ENCODE results near the gene EYS.

DNA sequence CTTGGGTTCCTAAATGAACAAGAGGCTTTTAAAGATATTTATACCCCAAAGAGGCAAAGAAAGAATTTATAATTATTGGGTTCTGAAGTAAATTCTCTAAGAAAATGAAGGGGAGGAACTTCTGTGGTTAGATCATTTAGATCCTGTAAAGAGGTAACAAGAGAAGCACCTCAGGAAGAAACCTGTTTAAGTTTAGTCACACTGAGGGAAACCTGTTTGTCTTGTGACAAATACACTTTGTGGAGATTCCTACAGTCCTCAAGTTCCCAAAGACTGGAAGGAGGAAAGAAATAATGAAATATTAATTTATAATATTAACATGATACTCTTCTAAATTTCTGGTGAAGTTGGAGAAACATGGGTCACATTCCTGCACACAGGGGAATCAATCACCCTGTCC, 647.5 kb downstream of the EYS start:
- no peak for TF ChIP-seq SP1 (IDR thresholded peaks at IDR 0.05)
- TF ChIP-seq, protein P1, sequence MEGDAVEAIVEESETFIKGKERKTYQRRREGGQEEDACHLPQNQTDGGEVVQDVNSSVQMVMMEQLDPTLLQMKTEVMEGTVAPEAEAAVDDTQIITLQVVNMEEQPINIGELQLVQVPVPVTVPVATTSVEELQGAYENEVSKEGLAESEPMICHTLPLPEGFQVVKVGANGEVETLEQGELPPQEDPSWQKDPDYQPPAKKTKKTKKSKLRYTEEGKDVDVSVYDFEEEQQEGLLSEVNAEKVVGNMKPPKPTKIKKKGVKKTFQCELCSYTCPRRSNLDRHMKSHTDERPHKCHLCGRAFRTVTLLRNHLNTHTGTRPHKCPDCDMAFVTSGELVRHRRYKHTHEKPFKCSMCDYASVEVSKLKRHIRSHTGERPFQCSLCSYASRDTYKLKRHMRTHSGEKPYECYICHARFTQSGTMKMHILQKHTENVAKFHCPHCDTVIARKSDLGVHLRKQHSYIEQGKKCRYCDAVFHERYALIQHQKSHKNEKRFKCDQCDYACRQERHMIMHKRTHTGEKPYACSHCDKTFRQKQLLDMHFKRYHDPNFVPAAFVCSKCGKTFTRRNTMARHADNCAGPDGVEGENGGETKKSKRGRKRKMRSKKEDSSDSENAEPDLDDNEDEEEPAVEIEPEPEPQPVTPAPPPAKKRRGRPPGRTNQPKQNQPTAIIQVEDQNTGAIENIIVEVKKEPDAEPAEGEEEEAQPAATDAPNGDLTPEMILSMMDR (IDR thresholded peaks at IDR 0.05; ENCODE audit: low read depth, low read length, missing input control), result no peak
- TF ChIP-seq, protein P2, sequence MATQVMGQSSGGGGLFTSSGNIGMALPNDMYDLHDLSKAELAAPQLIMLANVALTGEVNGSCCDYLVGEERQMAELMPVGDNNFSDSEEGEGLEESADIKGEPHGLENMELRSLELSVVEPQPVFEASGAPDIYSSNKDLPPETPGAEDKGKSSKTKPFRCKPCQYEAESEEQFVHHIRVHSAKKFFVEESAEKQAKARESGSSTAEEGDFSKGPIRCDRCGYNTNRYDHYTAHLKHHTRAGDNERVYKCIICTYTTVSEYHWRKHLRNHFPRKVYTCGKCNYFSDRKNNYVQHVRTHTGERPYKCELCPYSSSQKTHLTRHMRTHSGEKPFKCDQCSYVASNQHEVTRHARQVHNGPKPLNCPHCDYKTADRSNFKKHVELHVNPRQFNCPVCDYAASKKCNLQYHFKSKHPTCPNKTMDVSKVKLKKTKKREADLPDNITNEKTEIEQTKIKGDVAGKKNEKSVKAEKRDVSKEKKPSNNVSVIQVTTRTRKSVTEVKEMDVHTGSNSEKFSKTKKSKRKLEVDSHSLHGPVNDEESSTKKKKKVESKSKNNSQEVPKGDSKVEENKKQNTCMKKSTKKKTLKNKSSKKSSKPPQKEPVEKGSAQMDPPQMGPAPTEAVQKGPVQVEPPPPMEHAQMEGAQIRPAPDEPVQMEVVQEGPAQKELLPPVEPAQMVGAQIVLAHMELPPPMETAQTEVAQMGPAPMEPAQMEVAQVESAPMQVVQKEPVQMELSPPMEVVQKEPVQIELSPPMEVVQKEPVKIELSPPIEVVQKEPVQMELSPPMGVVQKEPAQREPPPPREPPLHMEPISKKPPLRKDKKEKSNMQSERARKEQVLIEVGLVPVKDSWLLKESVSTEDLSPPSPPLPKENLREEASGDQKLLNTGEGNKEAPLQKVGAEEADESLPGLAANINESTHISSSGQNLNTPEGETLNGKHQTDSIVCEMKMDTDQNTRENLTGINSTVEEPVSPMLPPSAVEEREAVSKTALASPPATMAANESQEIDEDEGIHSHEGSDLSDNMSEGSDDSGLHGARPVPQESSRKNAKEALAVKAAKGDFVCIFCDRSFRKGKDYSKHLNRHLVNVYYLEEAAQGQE (IDR thresholded peaks at IDR 0.05), result no peak
- TF ChIP-seq NR2F2 (IDR thresholded peaks at IDR 0.05), result no peak
- no peak for TF ChIP-seq RXRA (IDR thresholded peaks at IDR 0.05)
- TF ChIP-seq FOXA1 (IDR thresholded peaks at IDR 0.05), result no peak
